Activated CD4-positive, alpha-beta T cell treated with anti-CD3 and anti-CD28 coated beads, Interleukin-2, amount 10 ng/mL, durations not matched to agents 24 days and 14 days (primary cell): ENCODE measurements around the gene QPRT. TPM values are rescaled to one million over a fixed set of nuclear protein-coding genes. Genes with fewer than 3 reads are reported as not detected.
A peak's percentile ranks its signal among the peaks of the same experiment; 100 is the strongest.
"Not testable (repeated sequence)": the region's sequence is repeated elsewhere in the genome, so short reads cannot be mapped to it uniquely, and the experiment has no call there.

Source experiments
- DNase-seq: peaks from one replicate; pipeline ENCODE4 v3.0.0; 2022
- H3K27ac Mint-ChIP-seq: one replicate; pipeline ENCODE4 v1.8.0; 2022; ENCODE audit warnings: mild to moderate bottlenecking, mixed read lengths
- H3K27me3 Mint-ChIP-seq: one replicate; pipeline ENCODE4 v1.8.0; 2022; ENCODE audit warnings: mixed read lengths
- H3K36me3 Mint-ChIP-seq: one replicate; pipeline ENCODE4 v1.8.0; 2022; ENCODE audit warnings: low read depth, mild to moderate bottlenecking, mixed read lengths
- H3K4me1 Mint-ChIP-seq: one replicate; pipeline ENCODE4 v1.8.0; 2021; ENCODE audit warnings: mixed read lengths
- H3K4me3 Mint-ChIP-seq: one replicate; pipeline ENCODE4 v1.8.0; 2022; ENCODE audit warnings: mild to moderate bottlenecking, moderate library complexity, mixed read lengths
- H3K9me3 Mint-ChIP-seq: one replicate; pipeline ENCODE4 v1.8.0; 2021; ENCODE audit warnings: mixed read lengths
- intact Hi-C: fragments of 100-400 bp; cut with micrococcal nuclease; formaldehyde crosslinking; loops from one replicate; pipeline ENCODE4 v1.15.1; 2023
- total RNA-seq: library from RNA; stranded (reverse); gene quantifications from 2 replicates; pipeline ENCODE4 v1.2.3, GENCODE V29; 2022

QPRT gene
- total RNA-seq, 1 donor from 2014 or later: 5.8 TPM

GRCh38 chr16:29667322-29667610, 11.7 kb upstream of the QPRT start:
- H3K9me3 Mint-ChIP-seq, H3K27me3 Mint-ChIP-seq, intact Hi-C loops, DNase-seq: not testable (repeated sequence)
- Mint-ChIP-seq H3K36me3 (peaks cover 55% of the 10 kb centered on the region), H3K27ac (peak overlapping the region; percentile 2), H3K4me3 (peak overlapping the region; percentile 97), H3K4me1 (peaks cover 46% of the 10 kb centered on the region)

- peaks cover 55% of the 10 kb centered on the region for H3K36me3 Mint-ChIP-seq
- no peaks in the 10 kb centered on the region for H3K27me3 Mint-ChIP-seq
- no peak overlapping the region for H3K27ac Mint-ChIP-seq
- DNase-seq: no peak
- no peak overlapping the region for H3K4me3 Mint-ChIP-seq
- H3K4me1 Mint-ChIP-seq: peaks cover 43% of the 10 kb centered on the region
- intact Hi-C loops: no loop called here
- no peaks in the 10 kb centered on the region for H3K9me3 Mint-ChIP-seq
These were observed 11.2 kb upstream of the QPRT start for GRCh38 chr16:29667755-29668154.

GRCh38 chr16:29668267-29668666, 10.7 kb upstream of the QPRT start:
- Mint-ChIP-seq H3K27me3 (no peaks in the 10 kb centered on the region), H3K27ac (no peak overlapping the region), H3K4me3 (no peak overlapping the region), H3K9me3 (no peaks in the 10 kb centered on the region), H3K36me3 (peaks cover 52% of the 10 kb centered on the region), H3K4me1 (peaks cover 41% of the 10 kb centered on the region)
- intact Hi-C loops: no loop called here
- DNase-seq: no peak

GRCh38 chr16:29673501-29673900, 5.5 kb upstream of the QPRT start:
- Mint-ChIP-seq H3K4me3 (no peak overlapping the region), H3K27me3 (no peaks in the 10 kb centered on the region), H3K27ac (no peak overlapping the region), H3K9me3 (no peaks in the 10 kb centered on the region), H3K4me1 (peaks cover 23% of the 10 kb centered on the region), H3K36me3 (peaks cover 16% of the 10 kb centered on the region)
- DNase-seq: no peak
- intact Hi-C loops: no loop called here

GRCh38 chr16:29674188-29674587, 4.8 kb upstream of the QPRT start:
- no peak overlapping the region for H3K27ac Mint-ChIP-seq
- intact Hi-C loops: no loop called here
- H3K4me3 Mint-ChIP-seq: no peak overlapping the region
- no peaks in the 10 kb centered on the region for H3K27me3 Mint-ChIP-seq
- DNase-seq: no peak
- H3K9me3 Mint-ChIP-seq: no peaks in the 10 kb centered on the region
- peaks cover 24% of the 10 kb centered on the region for H3K4me1 Mint-ChIP-seq
- peaks cover 15% of the 10 kb centered on the region for H3K36me3 Mint-ChIP-seq

GRCh38 chr16:29675811-29676643, 3.0 kb upstream of the QPRT start:
- Mint-ChIP-seq H3K9me3 (no peaks in the 10 kb centered on the region), H3K4me1 (peaks cover 28% of the 10 kb centered on the region), H3K27ac (peak overlapping the region; percentile 38), H3K27me3 (no peaks in the 10 kb centered on the region), H3K36me3 (peaks cover 9% of the 10 kb centered on the region), H3K4me3 (no peak overlapping the region)
- peak; percentile 76 for DNase-seq
- intact Hi-C loops: no loop called here

GRCh38 chr16:29676989-29677785, 1.8 kb upstream of the QPRT start:
- Mint-ChIP-seq H3K9me3 (no peaks in the 10 kb centered on the region), H3K36me3 (peaks cover 2% of the 10 kb centered on the region), H3K4me1 (peaks cover 23% of the 10 kb centered on the region), H3K27me3 (no peaks in the 10 kb centered on the region), H3K27ac (peak overlapping the region; percentile 34), H3K4me3 (no peak overlapping the region)
- DNase-seq: no peak
- intact Hi-C loops: no loop called here

- Mint-ChIP-seq H3K27ac (peak overlapping the region; percentile 86), H3K36me3 (no peaks in the 10 kb centered on the region), H3K9me3 (no peaks in the 10 kb centered on the region), H3K4me3 (peak overlapping the region; percentile 80), H3K4me1 (peaks cover 20% of the 10 kb centered on the region), H3K27me3 (no peaks in the 10 kb centered on the region)
- intact Hi-C loops: no loop called here
- DNase-seq: no peak
These were observed 1.2 kb downstream of the QPRT start for GRCh38 chr16:29680180-29680598.

- H3K4me3 Mint-ChIP-seq: no peak overlapping the region
- intact Hi-C loops: no loop called here
- H3K27ac Mint-ChIP-seq: no peak overlapping the region
- H3K4me1 Mint-ChIP-seq: peaks cover 28% of the 10 kb centered on the region
- no peaks in the 10 kb centered on the region for H3K9me3 Mint-ChIP-seq
- H3K27me3 Mint-ChIP-seq: no peaks in the 10 kb centered on the region
- no peak for DNase-seq
- peaks cover 3% of the 10 kb centered on the region for H3K36me3 Mint-ChIP-seq
These were observed 4.6 kb downstream of the QPRT start for GRCh38 chr16:29683543-29684090.

GRCh38 chr16:29684679-29685078, 5.7 kb downstream of the QPRT start:
- no peak for DNase-seq
- Mint-ChIP-seq H3K4me3 (no peak overlapping the region), H3K27me3 (no peaks in the 10 kb centered on the region), H3K4me1 (peaks cover 21% of the 10 kb centered on the region), H3K36me3 (peaks cover 3% of the 10 kb centered on the region), H3K27ac (no peak overlapping the region), H3K9me3 (no peaks in the 10 kb centered on the region)
- intact Hi-C loops: no loop called here

- DNase-seq: no peak
- Mint-ChIP-seq H3K27ac (peak overlapping the region; percentile 70), H3K36me3 (peaks cover 6% of the 10 kb centered on the region), H3K4me3 (peak overlapping the region; percentile 6), H3K4me1 (peaks cover 21% of the 10 kb centered on the region), H3K27me3 (no peaks in the 10 kb centered on the region), H3K9me3 (no peaks in the 10 kb centered on the region)
- intact Hi-C loops: no loop called here
These were observed 7.9 kb downstream of the QPRT start for GRCh38 chr16:29686740-29687332.

GRCh38 chr16:29687755-29688154, 8.8 kb downstream of the QPRT start:
- no peak for DNase-seq
- no peaks in the 10 kb centered on the region for H3K9me3 Mint-ChIP-seq
- peaks cover 6% of the 10 kb centered on the region for H3K36me3 Mint-ChIP-seq
- H3K27ac Mint-ChIP-seq: no peak overlapping the region
- no peak overlapping the region for H3K4me3 Mint-ChIP-seq
- intact Hi-C loops: no loop called here
- H3K27me3 Mint-ChIP-seq: no peaks in the 10 kb centered on the region
- H3K4me1 Mint-ChIP-seq: peaks cover 22% of the 10 kb centered on the region

GRCh38 chr16:29688172-29688571, 9.2 kb downstream of the QPRT start:
- no peak overlapping the region for H3K27ac Mint-ChIP-seq
- H3K27me3 Mint-ChIP-seq: no peaks in the 10 kb centered on the region
- peaks cover 22% of the 10 kb centered on the region for H3K4me1 Mint-ChIP-seq
- no peaks in the 10 kb centered on the region for H3K9me3 Mint-ChIP-seq
- H3K36me3 Mint-ChIP-seq: peaks cover 6% of the 10 kb centered on the region
- DNase-seq: no peak
- intact Hi-C loops: no loop called here
- H3K4me3 Mint-ChIP-seq: no peak overlapping the region
